NB4 (cell line): ENCODE data around the gene TUT7.

Experiments used
- DNase-seq: peaks from one replicate; pipeline ENCODE4 v3.0.0; 2010; ENCODE audit warnings: low read depth
- H3K4me3 ChIP-seq: one replicate; pipeline ENCODE4 v1.5.1; 2011; ENCODE audit warnings: mild to moderate bottlenecking, low read depth, low read length, moderate library complexity
- MYC ChIP-seq: IDR thresholded peaks from 2 replicates; pipeline ENCODE4 v1.6.1; 2011; ENCODE audit warnings: low read depth, low read length
- POLR2A ChIP-seq: IDR thresholded peaks from 2 replicates; pipeline ENCODE4 v1.6.1; 2011; ENCODE audit warnings: mild to moderate bottlenecking; ENCODE audit not compliant: insufficient read length; ENCODE audit errors: extremely low read depth
- TF ChIP-seq, protein P1 (sequence below): IDR thresholded peaks from 2 replicates; pipeline ENCODE4 v1.6.1; 2011; ENCODE audit warnings: low read depth, low read length
- TF ChIP-seq, protein P2 (sequence below): IDR thresholded peaks from one replicate; pipeline ENCODE4 v1.5.1; 2012; ENCODE audit warnings: low read depth, low read length

TUT7 gene

GRCh38 chr9:86344818-86345217 lies 9.4 kb downstream of the TUT7 start:
- no peak for DNase-seq

GRCh38 chr9:86342269-86342668 lies 11.9 kb downstream of the TUT7 start:
- no peak for DNase-seq
- TF ChIP-seq, protein P1, sequence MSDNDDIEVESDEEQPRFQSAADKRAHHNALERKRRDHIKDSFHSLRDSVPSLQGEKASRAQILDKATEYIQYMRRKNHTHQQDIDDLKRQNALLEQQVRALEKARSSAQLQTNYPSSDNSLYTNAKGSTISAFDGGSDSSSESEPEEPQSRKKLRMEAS, result no peak
- TF ChIP-seq POLR2A (no peak), MYC (no peak)
- TF ChIP-seq, protein P2, sequence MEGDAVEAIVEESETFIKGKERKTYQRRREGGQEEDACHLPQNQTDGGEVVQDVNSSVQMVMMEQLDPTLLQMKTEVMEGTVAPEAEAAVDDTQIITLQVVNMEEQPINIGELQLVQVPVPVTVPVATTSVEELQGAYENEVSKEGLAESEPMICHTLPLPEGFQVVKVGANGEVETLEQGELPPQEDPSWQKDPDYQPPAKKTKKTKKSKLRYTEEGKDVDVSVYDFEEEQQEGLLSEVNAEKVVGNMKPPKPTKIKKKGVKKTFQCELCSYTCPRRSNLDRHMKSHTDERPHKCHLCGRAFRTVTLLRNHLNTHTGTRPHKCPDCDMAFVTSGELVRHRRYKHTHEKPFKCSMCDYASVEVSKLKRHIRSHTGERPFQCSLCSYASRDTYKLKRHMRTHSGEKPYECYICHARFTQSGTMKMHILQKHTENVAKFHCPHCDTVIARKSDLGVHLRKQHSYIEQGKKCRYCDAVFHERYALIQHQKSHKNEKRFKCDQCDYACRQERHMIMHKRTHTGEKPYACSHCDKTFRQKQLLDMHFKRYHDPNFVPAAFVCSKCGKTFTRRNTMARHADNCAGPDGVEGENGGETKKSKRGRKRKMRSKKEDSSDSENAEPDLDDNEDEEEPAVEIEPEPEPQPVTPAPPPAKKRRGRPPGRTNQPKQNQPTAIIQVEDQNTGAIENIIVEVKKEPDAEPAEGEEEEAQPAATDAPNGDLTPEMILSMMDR, result no peak

More at GRCh38 chr9:86344818-86345217, 9.4 kb downstream of the TUT7 start:
- no peak overlapping the region for H3K4me3 ChIP-seq
- TF ChIP-seq MYC (no peak), POLR2A (no peak)
- TF ChIP-seq, protein P2, result no peak
- TF ChIP-seq, protein P1, result no peak

GRCh38 chr9:86341007-86341491 lies 13.2 kb downstream of the TUT7 start:
- peak; percentile 44 for DNase-seq
- no peak overlapping the region for H3K4me3 ChIP-seq
- TF ChIP-seq, protein P2, result no peak
- TF ChIP-seq MYC (no peak), POLR2A (no peak)
- TF ChIP-seq, protein P1, result no peak

More at GRCh38 chr9:86342269-86342668, 11.9 kb downstream of the TUT7 start:
- no peak overlapping the region for H3K4me3 ChIP-seq

DNA sequence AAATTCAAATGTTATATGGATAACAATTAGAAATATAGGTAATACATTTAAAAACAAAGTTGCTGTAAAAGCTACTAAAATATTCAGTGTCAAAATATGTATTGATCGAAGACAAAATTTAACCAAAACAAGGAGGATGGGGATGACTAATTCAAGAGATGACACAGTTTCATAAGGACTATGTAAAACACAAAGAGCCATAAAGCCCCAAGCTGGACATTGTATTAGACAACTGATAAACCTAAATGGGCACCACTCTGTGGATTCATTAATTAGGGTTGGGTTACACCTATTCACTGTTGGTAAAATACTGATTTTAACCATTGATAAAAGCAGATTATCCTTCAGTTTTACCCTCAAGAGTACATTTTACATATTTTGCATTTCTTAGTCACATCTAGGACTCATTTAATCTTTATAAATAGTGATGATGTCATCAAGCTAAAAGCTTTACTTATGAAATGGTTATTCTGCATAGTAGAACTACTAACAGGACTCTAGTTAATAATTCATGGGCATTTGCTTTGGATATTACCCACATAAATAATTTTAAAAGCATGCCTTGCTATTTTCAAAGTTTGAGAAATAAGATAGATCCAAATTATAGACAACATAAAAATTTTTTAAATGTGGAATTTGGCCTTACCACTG lies 13.7 kb downstream of the TUT7 start:
- TF ChIP-seq MYC, result no peak
- H3K4me3 ChIP-seq, result no peak overlapping the region
- no peak for DNase-seq

DNA sequence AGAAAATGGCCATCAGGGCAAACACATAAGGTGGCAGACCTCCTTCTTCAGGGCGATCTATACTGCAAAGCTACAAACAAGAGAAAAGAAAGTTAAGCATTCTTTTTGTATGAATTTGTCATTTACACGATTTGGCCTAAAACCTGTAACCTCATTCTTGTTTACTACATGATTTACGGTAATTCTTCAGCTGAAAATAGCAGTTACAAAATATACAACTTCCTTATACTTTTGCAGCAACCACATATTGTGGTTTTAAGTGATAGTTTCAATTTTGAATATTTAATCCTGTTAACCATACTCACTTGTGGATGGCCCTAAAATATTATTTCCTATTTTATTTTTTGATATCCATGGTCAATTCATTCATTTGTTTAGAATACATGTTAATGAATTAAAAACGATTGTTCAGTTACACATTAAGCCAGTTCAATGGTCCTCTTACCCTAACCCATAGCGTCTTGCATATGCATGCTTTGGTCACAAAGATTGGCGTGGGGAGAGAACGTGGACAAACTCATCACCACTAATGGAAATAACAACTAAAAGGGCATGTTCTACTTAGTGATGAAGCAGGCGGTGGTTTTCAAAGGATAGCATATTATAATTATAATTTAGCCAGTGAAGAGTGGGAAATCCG lies 16.6 kb downstream of the TUT7 start:
- peak; percentile 63 for DNase-seq
- no peak for TF ChIP-seq POLR2A
- TF ChIP-seq, protein P1, result no peak
- TF ChIP-seq, protein P2, result no peak
- no peak for TF ChIP-seq MYC
- H3K4me3 ChIP-seq, result peak overlapping the region; percentile 54

DNA sequence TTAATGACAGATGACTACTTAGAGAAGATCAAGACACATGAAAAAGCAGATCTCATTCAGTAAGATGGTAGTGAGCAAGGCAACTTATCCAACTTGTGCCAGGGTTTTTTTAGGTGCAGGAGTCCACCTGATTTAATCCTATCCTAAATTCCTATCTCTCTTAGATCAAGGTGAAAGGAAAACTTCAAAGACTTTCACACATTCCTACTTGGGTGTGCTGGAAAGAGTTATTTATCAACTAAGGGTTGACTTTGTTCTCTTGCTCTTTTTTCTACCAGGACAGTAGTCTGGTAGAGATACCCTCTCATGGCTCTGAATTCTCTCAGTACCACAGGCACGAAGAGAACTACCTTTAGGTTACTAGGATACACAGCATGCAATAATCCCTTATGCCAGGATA lies 18.2 kb downstream of the TUT7 start:
- H3K4me3 ChIP-seq, result no peak overlapping the region
- TF ChIP-seq, protein P2, result no peak
- DNase-seq, result no peak
